Chondrocyte (in vitro differentiated cells): ENCODE data around the gene ANKRD34C. TPM values are rescaled to one million over a fixed set of nuclear protein-coding genes. Genes with fewer than 3 reads are reported as not detected.

ENCODE experiments used
- DNase-seq: peaks from one replicate; pipeline ENCODE4 v3.0.0; 2021; ENCODE audit warnings: mixed read lengths, low spot score
- H3K27ac Mint-ChIP-seq: one replicate; pipeline ENCODE4 v1.8.0; 2021; ENCODE audit warnings: mild to moderate bottlenecking, moderate library complexity, mixed read lengths; ENCODE audit not compliant: unreplicated experiment
- H3K27me3 Mint-ChIP-seq: 2 replicates; pipeline ENCODE4 v1.8.0; 2021; ENCODE audit warnings: low read depth, mixed read lengths
- H3K36me3 Mint-ChIP-seq: 2 replicates; pipeline ENCODE4 v1.8.0; 2021; ENCODE audit warnings: low read depth, mixed read lengths
- H3K4me1 Mint-ChIP-seq: 2 replicates; pipeline ENCODE4 v1.8.0; 2021; ENCODE audit warnings: low read depth, mild to moderate bottlenecking, mixed read lengths
- H3K4me3 Mint-ChIP-seq: one replicate; pipeline ENCODE4 v1.8.0; 2021; ENCODE audit warnings: mild to moderate bottlenecking, moderate library complexity, mixed read lengths; ENCODE audit not compliant: unreplicated experiment
- H3K9me3 Mint-ChIP-seq: 2 replicates; pipeline ENCODE4 v1.8.0; 2021; ENCODE audit warnings: low read depth, mixed read lengths
- total RNA-seq: library from RNA; stranded (reverse); gene quantifications from 3 replicates; pipeline ENCODE4 v1.2.1, GENCODE V29; 2021
- TF ChIP-seq, protein P1 (sequence below): fragments of 200-600 bp; sonication (generic); IDR thresholded peaks from 2 replicates; pipeline ENCODE4 v1.5.0; 2021; ENCODE audit warnings: antibody characterized with exemption, mild to moderate bottlenecking, moderate library complexity

The ANKRD34C gene
- total RNA-seq, 1 donor from 2014 or later = 0.92 TPM

- DNase-seq = no peak
- Mint-ChIP-seq H3K9me3 (no peaks in the 10 kb centered on the region), H3K27me3 (peaks cover 58% of the 10 kb centered on the region), H3K4me3 (no peak overlapping the region), H3K4me1 (no peaks in the 10 kb centered on the region), H3K36me3 (peaks cover 2% of the 10 kb centered on the region), H3K27ac (no peak overlapping the region)
- TF ChIP-seq, protein P1, sequence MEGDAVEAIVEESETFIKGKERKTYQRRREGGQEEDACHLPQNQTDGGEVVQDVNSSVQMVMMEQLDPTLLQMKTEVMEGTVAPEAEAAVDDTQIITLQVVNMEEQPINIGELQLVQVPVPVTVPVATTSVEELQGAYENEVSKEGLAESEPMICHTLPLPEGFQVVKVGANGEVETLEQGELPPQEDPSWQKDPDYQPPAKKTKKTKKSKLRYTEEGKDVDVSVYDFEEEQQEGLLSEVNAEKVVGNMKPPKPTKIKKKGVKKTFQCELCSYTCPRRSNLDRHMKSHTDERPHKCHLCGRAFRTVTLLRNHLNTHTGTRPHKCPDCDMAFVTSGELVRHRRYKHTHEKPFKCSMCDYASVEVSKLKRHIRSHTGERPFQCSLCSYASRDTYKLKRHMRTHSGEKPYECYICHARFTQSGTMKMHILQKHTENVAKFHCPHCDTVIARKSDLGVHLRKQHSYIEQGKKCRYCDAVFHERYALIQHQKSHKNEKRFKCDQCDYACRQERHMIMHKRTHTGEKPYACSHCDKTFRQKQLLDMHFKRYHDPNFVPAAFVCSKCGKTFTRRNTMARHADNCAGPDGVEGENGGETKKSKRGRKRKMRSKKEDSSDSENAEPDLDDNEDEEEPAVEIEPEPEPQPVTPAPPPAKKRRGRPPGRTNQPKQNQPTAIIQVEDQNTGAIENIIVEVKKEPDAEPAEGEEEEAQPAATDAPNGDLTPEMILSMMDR = no peak
Measured at GRCh38 chr15:79299126-79299840, 16.8 kb downstream of the ANKRD34C start.

DNA sequence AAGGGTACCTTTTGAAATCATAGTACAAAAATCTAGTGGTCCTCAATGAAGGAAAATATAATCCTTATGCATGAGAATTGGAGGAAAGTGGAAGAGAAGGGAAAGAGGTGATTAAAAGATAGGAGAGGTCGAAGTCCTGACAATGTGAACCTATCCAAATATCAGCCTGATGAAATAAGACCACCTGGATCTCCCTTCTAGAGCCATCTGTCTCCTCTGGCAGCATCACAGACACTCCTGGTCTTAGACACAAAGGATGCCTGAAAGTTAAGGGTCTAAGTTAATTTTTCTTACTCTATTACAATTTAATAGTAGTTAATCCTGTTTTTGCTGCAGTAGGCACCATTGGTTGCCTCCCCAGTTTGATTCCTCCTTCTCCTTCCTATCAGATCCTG, 17.3 kb downstream of the ANKRD34C start:
- no peak overlapping the region for H3K4me3 Mint-ChIP-seq
- H3K9me3 Mint-ChIP-seq = no peaks in the 10 kb centered on the region
- H3K36me3 Mint-ChIP-seq = peaks cover 2% of the 10 kb centered on the region
- no peak for DNase-seq
- H3K4me1 Mint-ChIP-seq = no peaks in the 10 kb centered on the region
- TF ChIP-seq, protein P1 = no peak
- H3K27me3 Mint-ChIP-seq = peaks cover 59% of the 10 kb centered on the region
- H3K27ac Mint-ChIP-seq = no peak overlapping the region

DNA sequence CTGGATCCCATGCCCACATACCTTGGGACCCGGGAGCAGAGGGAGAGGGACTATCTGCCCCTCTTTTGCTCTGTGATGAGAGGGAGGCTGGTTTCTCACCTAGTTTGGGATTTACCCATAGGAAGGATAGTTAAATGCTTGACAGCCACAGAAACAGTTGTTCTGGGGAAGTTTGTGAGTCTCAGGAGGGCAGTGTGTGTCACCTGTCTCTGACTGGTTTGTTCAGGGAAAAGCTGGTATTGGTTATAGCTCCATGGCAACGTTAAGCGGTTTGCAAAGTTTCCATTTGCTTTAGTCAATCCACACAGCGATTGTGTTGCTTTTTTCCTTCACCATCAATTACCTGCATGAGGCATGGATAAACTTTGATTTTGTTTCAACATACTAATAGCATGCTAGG, 24.7 kb downstream of the ANKRD34C start:
- peaks cover 14% of the 10 kb centered on the region for H3K4me1 Mint-ChIP-seq
- DNase-seq = no peak
- TF ChIP-seq, protein P1 = no peak
- H3K4me3 Mint-ChIP-seq = no peak overlapping the region
- peaks cover 56% of the 10 kb centered on the region for H3K27me3 Mint-ChIP-seq
- no peak overlapping the region for H3K27ac Mint-ChIP-seq
- H3K36me3 Mint-ChIP-seq = peaks cover 3% of the 10 kb centered on the region
- H3K9me3 Mint-ChIP-seq = no peaks in the 10 kb centered on the region

- Mint-ChIP-seq H3K9me3 (no peaks in the 10 kb centered on the region), H3K4me1 (peaks cover 30% of the 10 kb centered on the region), H3K27ac (no peak overlapping the region), H3K4me3 (no peak overlapping the region), H3K27me3 (peaks cover 44% of the 10 kb centered on the region), H3K36me3 (peaks cover 12% of the 10 kb centered on the region)
- TF ChIP-seq, protein P1 = no peak
- DNase-seq = no peak
Measured at GRCh38 chr15:79308874-79309273, 26.4 kb downstream of the ANKRD34C start.

- peak overlapping the region; percentile 49 for H3K27ac Mint-ChIP-seq
- DNase-seq = no peak
- no peaks in the 10 kb centered on the region for H3K9me3 Mint-ChIP-seq
- H3K4me1 Mint-ChIP-seq = peaks cover 37% of the 10 kb centered on the region
- H3K27me3 Mint-ChIP-seq = peaks cover 32% of the 10 kb centered on the region
- peak overlapping the region; percentile 87 for H3K4me3 Mint-ChIP-seq
- TF ChIP-seq, protein P1 = no peak
- H3K36me3 Mint-ChIP-seq = peaks cover 25% of the 10 kb centered on the region
Measured at GRCh38 chr15:79310612-79310984, 28.1 kb downstream of the ANKRD34C start.
